Activated naive CD4-positive, alpha-beta T cell treated with anti-CD3 and anti-CD28 coated beads for 36 hours (primary cell): ENCODE results near the gene PVALB. TPM values are rescaled to one million over a fixed set of nuclear protein-coding genes. Genes with fewer than 3 reads are reported as not detected.

Source experiments
- CTCF ChIA-PET: fragments of 350-600 bp; sonication (Branson Sonifier 250); formaldehyde crosslinking; loops from one replicate; lab custom pipeline; 2021; ENCODE audit warnings: antibody characterized with exemption; lab: Charles Lee
- DNase-seq: peaks from one replicate; pipeline ENCODE4 v3.0.0-alpha.2; 2020
- H3K27ac Mint-ChIP-seq: one replicate; pipeline ENCODE4 v1.8.0; 2021; ENCODE audit warnings: mild to moderate bottlenecking, mixed read lengths
- H3K27me3 Mint-ChIP-seq: one replicate; pipeline ENCODE4 v1.8.0; 2021; ENCODE audit warnings: low read depth, mixed read lengths
- H3K36me3 Mint-ChIP-seq: one replicate; pipeline ENCODE4 v1.8.0; 2021; ENCODE audit warnings: low read depth, mixed read lengths
- H3K4me1 Mint-ChIP-seq: one replicate; pipeline ENCODE4 v1.8.0; 2021; ENCODE audit warnings: low read depth, mixed read lengths
- H3K4me3 Mint-ChIP-seq: one replicate; pipeline ENCODE4 v1.8.0; 2021; ENCODE audit warnings: mild to moderate bottlenecking, moderate library complexity, mixed read lengths
- H3K9me3 Mint-ChIP-seq: one replicate; pipeline ENCODE4 v1.8.0; 2021; ENCODE audit warnings: mixed read lengths
- intact Hi-C: fragments of 100-400 bp; cut with micrococcal nuclease; formaldehyde crosslinking; loops from one replicate; pipeline ENCODE4 v1.15.1; 2023
- total RNA-seq, 2 experiments: library from RNA; stranded (reverse); gene quantifications; one replicate each; pipeline ENCODE4 v1.2.3, GENCODE V29; 2021

The PVALB gene
- total RNA-seq, 2 experiments from 2014 or later = not detected

DNA sequence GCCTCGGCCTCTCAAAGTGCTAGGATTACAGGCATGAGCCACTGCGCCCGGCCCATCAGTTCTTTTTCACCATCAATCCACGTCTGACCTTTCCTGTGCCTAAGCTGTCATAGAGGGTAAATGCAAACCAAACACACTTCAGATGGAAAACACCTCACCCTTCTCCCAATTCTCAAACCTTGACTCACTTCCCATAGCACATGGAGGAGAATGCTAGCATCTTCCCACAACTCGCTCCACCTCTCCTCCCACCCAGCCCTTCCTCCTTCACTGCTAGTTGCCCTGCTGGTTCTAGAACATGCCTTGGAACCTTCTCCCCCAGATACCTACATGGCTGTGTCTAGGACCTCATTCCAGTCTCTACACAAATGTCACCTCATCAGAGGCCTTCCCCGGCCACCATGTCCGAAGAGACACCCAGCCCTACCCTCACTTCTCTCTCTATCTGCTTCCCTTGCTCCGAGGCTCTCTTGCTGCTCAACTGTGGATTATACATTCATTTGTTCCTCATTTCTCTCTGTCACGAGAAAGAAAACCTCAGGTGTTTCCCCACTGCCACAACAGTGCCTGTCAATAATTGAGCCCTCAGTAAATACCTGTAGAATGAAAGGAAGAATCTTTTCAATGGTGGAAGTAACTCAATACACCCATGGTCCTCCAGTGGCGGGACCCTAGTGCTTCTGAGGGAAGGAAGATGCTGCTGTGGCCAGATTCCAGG lies 22.7 kb upstream of the PVALB start:
- Mint-ChIP-seq H3K4me1 (no peaks in the 10 kb centered on the region), H3K27me3 (peaks cover 7% of the 10 kb centered on the region), H3K27ac (no peak overlapping the region), H3K36me3 (no peaks in the 10 kb centered on the region), H3K4me3 (no peak overlapping the region), H3K9me3 (peaks cover 3% of the 10 kb centered on the region)
- DNase-seq = no peak
- CTCF ChIA-PET = interaction anchor here (0.6 to 1.6 kb wide), 2 partner anchors 16 to 21 kb away, joined by 3 to 4 read pairs; no protein-coding TSS in a partner anchor
- intact Hi-C loops = no loop called here

DNA sequence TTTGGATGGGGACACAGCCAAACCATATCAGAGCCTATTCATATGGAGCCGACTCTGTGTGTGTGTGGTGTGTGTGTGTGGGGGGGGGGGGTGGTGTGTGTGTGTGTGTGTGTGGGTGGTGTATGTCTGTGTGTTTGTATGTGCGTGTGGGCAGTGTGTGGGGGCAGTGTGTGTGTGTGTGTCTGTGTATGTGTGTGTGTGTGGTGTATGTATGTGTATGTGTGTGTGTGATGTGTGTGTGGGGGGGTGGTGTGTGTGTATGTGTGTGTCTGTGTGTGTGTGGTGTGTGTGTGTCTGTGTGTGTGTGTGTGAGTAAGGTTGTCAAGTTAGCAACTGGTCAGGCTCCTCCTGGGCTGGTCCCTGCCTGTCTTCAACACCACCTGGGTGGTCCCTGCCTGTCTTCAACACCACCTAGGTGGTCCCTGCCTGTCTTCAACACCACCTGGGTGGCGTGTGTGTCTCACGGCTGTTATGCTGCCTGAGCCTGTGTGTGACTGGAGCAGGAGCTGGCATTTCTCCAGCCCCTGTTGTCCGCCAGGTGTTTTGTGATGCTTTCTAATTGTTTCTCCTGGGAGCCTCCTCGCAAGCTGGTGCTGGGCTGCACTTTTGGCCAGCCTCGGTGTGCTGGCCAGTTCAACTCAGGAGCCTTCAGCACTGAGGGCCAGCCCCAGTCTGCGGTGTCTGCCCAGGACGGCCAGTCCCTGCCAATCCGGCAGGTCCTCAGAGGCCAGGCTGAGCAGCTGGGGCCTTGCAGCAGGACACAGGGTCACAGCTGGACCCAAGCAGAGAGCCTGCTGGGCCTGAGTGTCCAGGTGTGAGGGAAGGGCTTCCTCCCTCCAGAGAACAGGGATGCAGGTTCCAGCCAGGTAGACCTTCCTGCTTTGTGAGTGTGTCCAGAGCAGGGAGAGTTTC lies 21.5 kb upstream of the PVALB start:
- CTCF ChIA-PET = interaction anchor here (0.6 kb wide), 1 partner anchor 20 kb away, joined by 4 read pairs; no protein-coding TSS in a partner anchor
- no peak overlapping the region for H3K4me3 Mint-ChIP-seq
- peaks cover 3% of the 10 kb centered on the region for H3K9me3 Mint-ChIP-seq
- peaks cover 7% of the 10 kb centered on the region for H3K27me3 Mint-ChIP-seq
- H3K27ac Mint-ChIP-seq = no peak overlapping the region
- DNase-seq = no peak
- intact Hi-C loops = no loop called here
- no peaks in the 10 kb centered on the region for H3K36me3 Mint-ChIP-seq
- H3K4me1 Mint-ChIP-seq = no peaks in the 10 kb centered on the region

DNA sequence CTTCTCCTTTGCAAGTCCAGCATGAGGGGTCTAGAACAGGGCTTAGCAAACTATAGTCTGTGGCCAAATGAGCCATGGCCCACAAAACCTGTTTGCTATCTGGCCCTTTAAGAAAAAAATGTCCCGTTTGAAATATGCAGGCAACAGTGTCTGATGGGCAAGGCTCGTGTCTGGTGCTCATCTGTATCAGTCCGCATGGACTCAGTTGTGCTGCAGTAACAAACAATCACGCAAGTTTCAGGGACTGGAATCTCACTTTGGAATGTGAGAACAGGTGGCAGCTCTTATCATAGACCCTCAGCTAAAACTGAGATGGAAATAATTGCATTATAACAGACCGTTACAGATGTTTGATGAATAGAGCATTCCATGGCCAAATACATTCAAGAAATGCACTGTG lies 19.1 kb upstream of the PVALB start:
- no peaks in the 10 kb centered on the region for H3K36me3 Mint-ChIP-seq
- H3K27me3 Mint-ChIP-seq = peaks cover 13% of the 10 kb centered on the region
- intact Hi-C loops = no loop called here
- no peak for DNase-seq
- CTCF ChIA-PET = interaction anchor here (0.7 to 1.5 kb wide), 4 partner anchors 17 to 541 kb away, joined by 3 to 5 read pairs (median 4); no protein-coding TSS in a partner anchor
- H3K27ac Mint-ChIP-seq = no peak overlapping the region
- H3K4me1 Mint-ChIP-seq = peaks cover 4% of the 10 kb centered on the region
- no peak overlapping the region for H3K4me3 Mint-ChIP-seq
- H3K9me3 Mint-ChIP-seq = peaks cover 3% of the 10 kb centered on the region

DNA sequence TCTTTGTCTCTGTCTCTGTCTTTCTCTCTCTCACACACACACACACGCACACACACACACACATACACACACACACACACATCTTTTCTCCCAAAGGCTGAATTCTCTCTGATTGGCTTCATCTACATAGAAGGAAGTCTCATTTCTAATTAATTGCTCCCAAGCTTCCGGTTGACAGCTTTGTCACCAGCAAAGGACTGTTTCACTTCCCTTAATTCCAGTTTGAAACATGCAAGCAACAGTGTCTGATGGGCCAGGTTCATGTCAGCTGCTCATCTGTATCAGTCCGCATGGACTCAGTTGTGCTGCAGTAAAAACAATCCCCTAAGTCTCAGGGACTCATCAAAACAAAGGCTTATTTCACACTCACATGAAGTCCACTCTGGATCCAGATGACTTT lies 16.2 kb upstream of the PVALB start:
- no peak overlapping the region for H3K27ac Mint-ChIP-seq
- CTCF ChIA-PET = interaction anchor here (0.9 kb wide), 1 partner anchor 19 kb away, joined by 3 read pairs; no protein-coding TSS in a partner anchor
- H3K9me3 Mint-ChIP-seq = peaks cover 3% of the 10 kb centered on the region
- DNase-seq = no peak
- intact Hi-C loops = no loop called here
- no peaks in the 10 kb centered on the region for H3K36me3 Mint-ChIP-seq
- peaks cover 13% of the 10 kb centered on the region for H3K27me3 Mint-ChIP-seq
- peaks cover 13% of the 10 kb centered on the region for H3K4me1 Mint-ChIP-seq
- no peak overlapping the region for H3K4me3 Mint-ChIP-seq

- Mint-ChIP-seq H3K36me3 (no peaks in the 10 kb centered on the region), H3K27me3 (peaks cover 13% of the 10 kb centered on the region), H3K4me1 (peaks cover 13% of the 10 kb centered on the region), H3K4me3 (no peak overlapping the region), H3K9me3 (no peaks in the 10 kb centered on the region), H3K27ac (no peak overlapping the region)
- CTCF ChIA-PET = no interaction called here
- no peak for DNase-seq
- intact Hi-C loops = no loop called here
These were observed 14.9 kb upstream of the PVALB start for GRCh38 chr22:36831717-36832116.

- Mint-ChIP-seq H3K27me3 (peaks cover 13% of the 10 kb centered on the region), H3K36me3 (no peaks in the 10 kb centered on the region), H3K4me1 (peaks cover 13% of the 10 kb centered on the region), H3K27ac (no peak overlapping the region), H3K4me3 (no peak overlapping the region), H3K9me3 (no peaks in the 10 kb centered on the region)
- intact Hi-C loops = no loop called here
- CTCF ChIA-PET = interaction anchor here (1.2 kb wide), 1 partner anchor 25 kb away, joined by 4 read pairs; no protein-coding TSS in a partner anchor
- DNase-seq = no peak
These were observed 14.4 kb upstream of the PVALB start for GRCh38 chr22:36831206-36831605.

GRCh38 chr22:36830601-36831000 lies 13.8 kb upstream of the PVALB start:
- H3K9me3 Mint-ChIP-seq = no peaks in the 10 kb centered on the region
- intact Hi-C loops = no loop called here

GRCh38 chr22:36829370-36830002 lies 12.7 kb upstream of the PVALB start:
- Mint-ChIP-seq H3K9me3 (no peaks in the 10 kb centered on the region), H3K27me3 (peaks cover 11% of the 10 kb centered on the region), H3K27ac (no peak overlapping the region), H3K4me3 (no peak overlapping the region), H3K36me3 (no peaks in the 10 kb centered on the region), H3K4me1 (peaks cover 13% of the 10 kb centered on the region)
- CTCF ChIA-PET = interaction anchor here (1.0 to 1.1 kb wide), 2 partner anchors 24 to 72 kb away, joined by 3 to 4 read pairs; no protein-coding TSS in a partner anchor
- intact Hi-C loops = no loop called here
- no peak for DNase-seq

More at GRCh38 chr22:36830601-36831000, 13.8 kb upstream of the PVALB start:
- peaks cover 13% of the 10 kb centered on the region for H3K27me3 Mint-ChIP-seq
- no peak overlapping the region for H3K4me3 Mint-ChIP-seq
- DNase-seq = no peak
- no peak overlapping the region for H3K27ac Mint-ChIP-seq
- no peaks in the 10 kb centered on the region for H3K36me3 Mint-ChIP-seq
- CTCF ChIA-PET = interaction anchor here (1.2 kb wide), 1 partner anchor 26 kb away, joined by 4 read pairs; no protein-coding TSS in a partner anchor
- H3K4me1 Mint-ChIP-seq = peaks cover 13% of the 10 kb centered on the region

DNA sequence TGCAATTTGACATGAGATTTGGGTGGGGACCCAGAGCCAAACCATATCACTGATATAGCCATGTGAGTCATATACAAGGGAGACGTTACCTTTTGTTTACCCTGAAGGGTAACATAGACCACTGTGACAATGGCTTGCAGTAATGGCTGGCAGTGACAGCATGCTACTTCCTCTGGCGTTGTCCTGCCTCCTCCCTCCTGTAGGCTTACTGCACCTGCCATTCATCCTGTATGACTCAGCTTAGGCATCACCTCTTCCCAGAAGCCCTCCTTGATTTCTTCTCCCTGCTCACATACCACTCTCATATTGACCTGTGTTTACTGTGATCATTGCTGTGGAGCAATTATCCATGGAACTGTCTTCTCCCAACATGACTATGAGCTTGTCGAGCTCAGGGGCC lies 12.0 kb upstream of the PVALB start:
- Mint-ChIP-seq H3K27me3 (peaks cover 11% of the 10 kb centered on the region), H3K27ac (no peak overlapping the region)
- intact Hi-C loops = no loop called here

DNA sequence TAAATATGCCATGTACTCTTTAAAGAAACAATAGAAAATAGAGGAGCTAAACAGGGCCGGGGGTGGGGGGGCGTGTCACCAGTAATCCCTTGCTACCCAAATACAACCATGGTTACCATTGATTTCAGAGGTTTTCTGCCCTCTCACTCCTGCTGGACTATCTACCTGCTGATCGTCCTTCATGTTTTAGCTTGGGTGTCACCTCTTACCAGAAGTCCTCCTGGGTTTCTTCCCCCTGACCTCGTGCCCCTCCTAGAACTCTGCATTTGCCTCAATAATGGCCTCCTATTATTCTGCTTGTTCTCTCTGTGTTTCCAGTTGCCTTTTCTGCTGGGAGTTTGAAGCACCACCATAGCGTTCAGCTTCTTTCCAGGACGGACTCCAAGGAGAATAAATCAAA lies 9.4 kb upstream of the PVALB start:
- intact Hi-C loops = no loop called here
- H3K4me3 Mint-ChIP-seq = no peak overlapping the region
- H3K27ac Mint-ChIP-seq = no peak overlapping the region
- no peaks in the 10 kb centered on the region for H3K9me3 Mint-ChIP-seq
- peaks cover 3% of the 10 kb centered on the region for H3K27me3 Mint-ChIP-seq
- H3K36me3 Mint-ChIP-seq = no peaks in the 10 kb centered on the region
- no peak for DNase-seq
- CTCF ChIA-PET = interaction anchor here (0.9 to 1.2 kb wide), 2 partner anchors 27 to 30 kb away, joined by 3 read pairs; no protein-coding TSS in a partner anchor
- H3K4me1 Mint-ChIP-seq = peaks cover 12% of the 10 kb centered on the region

More for the DNA sequence above, 12.0 kb upstream of the PVALB start:
- no peak overlapping the region for H3K4me3 Mint-ChIP-seq
- no peaks in the 10 kb centered on the region for H3K9me3 Mint-ChIP-seq
- peaks cover 13% of the 10 kb centered on the region for H3K4me1 Mint-ChIP-seq
- no peaks in the 10 kb centered on the region for H3K36me3 Mint-ChIP-seq
- DNase-seq = peak; percentile 49
- CTCF ChIA-PET = interaction anchor here (0.6 to 1.1 kb wide), 3 partner anchors 19 to 71 kb away, joined by 3 to 5 read pairs (median 4); no protein-coding TSS in a partner anchor

DNA sequence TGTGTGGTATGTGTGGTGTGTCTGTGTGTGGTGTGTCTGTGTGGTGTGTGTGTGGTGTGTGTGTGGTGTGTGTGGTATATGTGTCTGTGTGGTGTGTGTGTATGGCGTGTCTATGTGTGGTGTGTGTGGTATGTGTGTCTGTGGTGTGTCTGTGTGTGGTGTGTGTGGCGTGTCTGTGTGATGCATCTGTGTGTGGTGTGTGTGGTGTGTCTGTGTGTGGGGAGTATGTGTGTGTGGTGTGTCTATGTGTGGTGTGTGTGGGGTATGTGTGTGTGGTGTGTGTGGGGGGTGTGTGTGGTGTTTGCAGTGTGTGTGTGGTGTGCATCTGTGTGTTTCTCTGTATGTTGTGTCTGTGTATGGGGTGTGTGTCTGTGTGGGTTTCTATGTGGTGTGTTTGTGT lies 7.8 kb upstream of the PVALB start:
- H3K9me3 Mint-ChIP-seq = no peaks in the 10 kb centered on the region
- no peaks in the 10 kb centered on the region for H3K4me1 Mint-ChIP-seq
- intact Hi-C loops = no loop called here
- CTCF ChIA-PET = no interaction called here
- no peak for DNase-seq
- H3K36me3 Mint-ChIP-seq = no peaks in the 10 kb centered on the region
- no peak overlapping the region for H3K27ac Mint-ChIP-seq
- H3K27me3 Mint-ChIP-seq = peaks cover under 1% of the 10 kb centered on the region
- no peak overlapping the region for H3K4me3 Mint-ChIP-seq
